ENCODE data around the gene TRIM71. TPM values are rescaled to one million over a fixed set of nuclear protein-coding genes. Genes with fewer than 3 reads are reported as not detected.

The TRIM71 gene
- total and polyA plus RNA-seq, 2 of the 13 experiments (the other 11 are each of a cell fraction or from before 2014, with no cell fraction given): 21.7 to 76.9 TPM

DNA sequence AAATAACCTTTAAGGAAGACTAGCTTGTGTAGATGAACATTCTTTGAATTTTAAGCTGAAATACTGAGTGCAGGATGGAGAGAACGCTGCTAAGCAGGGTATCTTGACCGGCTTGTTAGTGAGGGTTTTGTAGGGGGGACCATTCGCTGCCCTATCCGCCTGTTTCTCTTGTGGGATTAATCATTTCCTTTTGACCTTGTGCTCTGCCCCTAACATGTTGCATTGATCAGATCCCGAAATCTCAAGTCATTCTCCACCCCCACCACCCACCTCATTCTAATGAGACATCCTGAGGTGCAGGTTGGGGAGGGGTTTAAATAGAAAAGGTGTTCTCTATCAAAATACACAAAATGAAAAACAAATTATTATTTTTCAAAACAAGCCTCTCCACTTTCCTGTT is 32.8 kb downstream of the TRIM71 start (continued):
- TF ChIP-seq, protein P1, sequence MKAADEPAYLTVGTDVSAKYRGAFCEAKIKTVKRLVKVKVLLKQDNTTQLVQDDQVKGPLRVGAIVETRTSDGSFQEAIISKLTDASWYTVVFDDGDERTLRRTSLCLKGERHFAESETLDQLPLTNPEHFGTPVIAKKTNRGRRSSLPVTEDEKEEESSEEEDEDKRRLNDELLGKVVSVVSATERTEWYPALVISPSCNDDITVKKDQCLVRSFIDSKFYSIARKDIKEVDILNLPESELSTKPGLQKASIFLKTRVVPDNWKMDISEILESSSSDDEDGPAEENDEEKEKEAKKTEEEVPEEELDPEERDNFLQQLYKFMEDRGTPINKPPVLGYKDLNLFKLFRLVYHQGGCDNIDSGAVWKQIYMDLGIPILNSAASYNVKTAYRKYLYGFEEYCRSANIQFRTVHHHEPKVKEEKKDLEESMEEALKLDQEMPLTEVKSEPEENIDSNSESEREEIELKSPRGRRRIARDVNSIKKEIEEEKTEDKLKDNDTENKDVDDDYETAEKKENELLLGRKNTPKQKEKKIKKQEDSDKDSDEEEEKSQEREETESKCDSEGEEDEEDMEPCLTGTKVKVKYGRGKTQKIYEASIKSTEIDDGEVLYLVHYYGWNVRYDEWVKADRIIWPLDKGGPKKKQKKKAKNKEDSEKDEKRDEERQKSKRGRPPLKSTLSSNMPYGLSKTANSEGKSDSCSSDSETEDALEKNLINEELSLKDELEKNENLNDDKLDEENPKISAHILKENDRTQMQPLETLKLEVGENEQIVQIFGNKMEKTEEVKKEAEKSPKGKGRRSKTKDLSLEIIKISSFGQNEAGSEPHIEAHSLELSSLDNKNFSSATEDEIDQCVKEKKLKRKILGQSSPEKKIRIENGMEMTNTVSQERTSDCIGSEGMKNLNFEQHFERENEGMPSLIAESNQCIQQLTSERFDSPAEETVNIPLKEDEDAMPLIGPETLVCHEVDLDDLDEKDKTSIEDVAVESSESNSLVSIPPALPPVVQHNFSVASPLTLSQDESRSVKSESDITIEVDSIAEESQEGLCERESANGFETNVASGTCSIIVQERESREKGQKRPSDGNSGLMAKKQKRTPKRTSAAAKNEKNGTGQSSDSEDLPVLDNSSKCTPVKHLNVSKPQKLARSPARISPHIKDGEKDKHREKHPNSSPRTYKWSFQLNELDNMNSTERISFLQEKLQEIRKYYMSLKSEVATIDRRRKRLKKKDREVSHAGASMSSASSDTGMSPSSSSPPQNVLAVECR (CRISPR knock-in tag; IDR thresholded peaks at IDR 0.05; ENCODE audit: borderline replicate concordance): peak; percentile 29; the same call in 1 of the 2 replicates
- TF ChIP-seq BRCA1 (CRISPR knock-in tag; IDR thresholded peaks at IDR 0.05): no peak
- no peak for TF ChIP-seq POLR2G (IDR thresholded peaks at IDR 0.05; ENCODE audit: low read depth, low read length)
- no peak for TF ChIP-seq TRAFD1 (CRISPR knock-in tag; IDR thresholded peaks at IDR 0.05; ENCODE audit: borderline replicate concordance)
- TF ChIP-seq ZNF432 (CRISPR knock-in tag; IDR thresholded peaks at IDR 0.05; ENCODE audit: borderline replicate concordance): no peak
- TF ChIP-seq HNRNPLL (IDR thresholded peaks at IDR 0.05; ENCODE audit: low read depth, low read length, poor library complexity, severe bottlenecking): no peak
- 0 out of 2 replicates have a peak, but pooled peaks have one; percentile 1 for TF ChIP-seq NFIC (IDR thresholded peaks at IDR 0.05; ENCODE audit: low read length)
- no peak for TF ChIP-seq WIZ (CRISPR knock-in tag; IDR thresholded peaks at IDR 0.05)
- TF ChIP-seq, protein P2, sequence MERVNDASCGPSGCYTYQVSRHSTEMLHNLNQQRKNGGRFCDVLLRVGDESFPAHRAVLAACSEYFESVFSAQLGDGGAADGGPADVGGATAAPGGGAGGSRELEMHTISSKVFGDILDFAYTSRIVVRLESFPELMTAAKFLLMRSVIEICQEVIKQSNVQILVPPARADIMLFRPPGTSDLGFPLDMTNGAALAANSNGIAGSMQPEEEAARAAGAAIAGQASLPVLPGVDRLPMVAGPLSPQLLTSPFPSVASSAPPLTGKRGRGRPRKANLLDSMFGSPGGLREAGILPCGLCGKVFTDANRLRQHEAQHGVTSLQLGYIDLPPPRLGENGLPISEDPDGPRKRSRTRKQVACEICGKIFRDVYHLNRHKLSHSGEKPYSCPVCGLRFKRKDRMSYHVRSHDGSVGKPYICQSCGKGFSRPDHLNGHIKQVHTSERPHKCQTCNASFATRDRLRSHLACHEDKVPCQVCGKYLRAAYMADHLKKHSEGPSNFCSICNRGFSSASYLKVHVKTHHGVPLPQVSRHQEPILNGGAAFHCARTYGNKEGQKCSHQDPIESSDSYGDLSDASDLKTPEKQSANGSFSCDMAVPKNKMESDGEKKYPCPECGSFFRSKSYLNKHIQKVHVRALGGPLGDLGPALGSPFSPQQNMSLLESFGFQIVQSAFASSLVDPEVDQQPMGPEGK (CRISPR knock-in tag; IDR thresholded peaks at IDR 0.05): 0 out of 2 replicates have a peak, but pooled peaks have one; percentile 42
- no peak for TF ChIP-seq POLR2AphosphoS5 (IDR thresholded peaks at IDR 0.05; ENCODE audit: low read depth, low read length)
- TF ChIP-seq IRX3 (CRISPR knock-in tag; IDR thresholded peaks at IDR 0.05; ENCODE audit: borderline replicate concordance, low read depth): no peak
- TF ChIP-seq, protein P3, sequence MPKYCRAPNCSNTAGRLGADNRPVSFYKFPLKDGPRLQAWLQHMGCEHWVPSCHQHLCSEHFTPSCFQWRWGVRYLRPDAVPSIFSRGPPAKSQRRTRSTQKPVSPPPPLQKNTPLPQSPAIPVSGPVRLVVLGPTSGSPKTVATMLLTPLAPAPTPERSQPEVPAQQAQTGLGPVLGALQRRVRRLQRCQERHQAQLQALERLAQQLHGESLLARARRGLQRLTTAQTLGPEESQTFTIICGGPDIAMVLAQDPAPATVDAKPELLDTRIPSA (CRISPR knock-in tag; IDR thresholded peaks at IDR 0.05; ENCODE audit: borderline replicate concordance): no peak
- TF ChIP-seq, protein P4, sequence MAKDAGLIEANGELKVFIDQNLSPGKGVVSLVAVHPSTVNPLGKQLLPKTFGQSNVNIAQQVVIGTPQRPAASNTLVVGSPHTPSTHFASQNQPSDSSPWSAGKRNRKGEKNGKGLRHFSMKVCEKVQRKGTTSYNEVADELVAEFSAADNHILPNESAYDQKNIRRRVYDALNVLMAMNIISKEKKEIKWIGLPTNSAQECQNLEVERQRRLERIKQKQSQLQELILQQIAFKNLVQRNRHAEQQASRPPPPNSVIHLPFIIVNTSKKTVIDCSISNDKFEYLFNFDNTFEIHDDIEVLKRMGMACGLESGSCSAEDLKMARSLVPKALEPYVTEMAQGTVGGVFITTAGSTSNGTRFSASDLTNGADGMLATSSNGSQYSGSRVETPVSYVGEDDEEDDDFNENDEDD (CRISPR knock-in tag; IDR thresholded peaks at IDR 0.05; ENCODE audit: borderline replicate concordance): no peak
- no peak for TF ChIP-seq IRF1 (CRISPR knock-in tag; IDR thresholded peaks at IDR 0.05; ENCODE audit: low read depth)
- TF ChIP-seq NR2F6 (IDR thresholded peaks at IDR 0.05): no peak
- peak; percentile 3; the same call in 1 of the 2 replicates for TF ChIP-seq NR2F6 (CRISPR knock-in tag; IDR thresholded peaks at IDR 0.05)

Data from HepG2 (cell line).